Activated CD4-positive, alpha-beta T cell treated with anti-CD3 and anti-CD28 coated beads, Interleukin-2, amount 10 ng/mL, durations not matched to agents 7 days and 5 days (primary cell): Measurements from ENCODE around the gene ADO. TPM values are rescaled to one million over a fixed set of nuclear protein-coding genes. Genes with fewer than 3 reads are reported as not detected.

Experiments used
- CTCF ChIA-PET: fragments of 350-600 bp; sonication (Branson Sonifier 250); formaldehyde crosslinking; loops from one replicate; lab custom pipeline; 2021; ENCODE audit warnings: antibody characterized with exemption; lab: Charles Lee
- POLR2A ChIA-PET: fragments of 350-600 bp; sonication (Branson Sonifier 250); formaldehyde crosslinking; loops from one replicate; lab custom pipeline; 2021; ENCODE audit warnings: antibody characterized with exemption; lab: Charles Lee
- DNase-seq: peaks from one replicate; pipeline ENCODE4 v3.0.0-alpha.2; 2020
- H3K27ac Mint-ChIP-seq: one replicate; pipeline ENCODE4 v1.8.0; 2021; ENCODE audit warnings: mild to moderate bottlenecking, moderate library complexity, mixed read lengths
- H3K27me3 Mint-ChIP-seq: one replicate; pipeline ENCODE4 v1.8.0; 2021; ENCODE audit warnings: mixed read lengths
- H3K36me3 Mint-ChIP-seq: one replicate; pipeline ENCODE4 v1.8.0; 2021; ENCODE audit warnings: low read depth, mixed read lengths
- H3K4me1 Mint-ChIP-seq: one replicate; pipeline ENCODE4 v1.8.0; 2021; ENCODE audit warnings: mixed read lengths
- H3K4me3 Mint-ChIP-seq: one replicate; pipeline ENCODE4 v1.8.0; 2021; ENCODE audit warnings: mild to moderate bottlenecking, moderate library complexity, mixed read lengths
- H3K9me3 Mint-ChIP-seq: one replicate; pipeline ENCODE4 v1.8.0; 2021; ENCODE audit warnings: mixed read lengths
- total RNA-seq, 2 experiments: library from RNA; stranded (reverse); gene quantifications; one replicate each; pipeline ENCODE4 v1.2.3, GENCODE V29; 2021

The ADO gene
- total RNA-seq, 2 experiments from 2014 or later = 18.2 to 19.7 TPM

DNA sequence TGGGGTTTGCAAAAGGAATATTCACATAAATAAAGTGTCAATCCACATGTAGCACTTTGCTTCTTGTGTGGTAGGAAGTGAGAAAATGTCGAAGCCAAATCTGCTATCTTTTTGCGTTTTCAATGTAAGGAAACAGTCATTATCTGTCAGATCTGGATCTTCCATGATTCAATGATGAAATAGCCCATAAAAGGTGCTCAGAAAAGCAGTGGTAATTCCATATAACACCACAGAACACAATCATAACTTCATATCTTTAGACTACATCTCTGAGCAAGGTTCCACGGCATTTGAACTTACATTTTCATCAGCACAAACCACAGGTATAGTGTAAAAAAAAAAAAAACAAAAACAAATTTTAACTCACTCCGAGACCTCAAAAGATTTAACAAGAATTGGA lies 51.5 kb downstream of the ADO start:
- Mint-ChIP-seq H3K4me1 (peaks cover 61% of the 10 kb centered on the region), H3K4me3 (peak overlapping the region; percentile 2), H3K9me3 (peaks cover 3% of the 10 kb centered on the region), H3K27ac (no peak overlapping the region), H3K27me3 (peaks cover 4% of the 10 kb centered on the region), H3K36me3 (no peaks in the 10 kb centered on the region)
- CTCF ChIA-PET = interaction anchor here (0.6 kb wide), 1 partner anchor 21 kb away, joined by 4 read pairs; no protein-coding TSS in a partner anchor
- POLR2A ChIA-PET = no interaction called here
- DNase-seq = peak; percentile 11

Other genes with a start within 250 kb of the ADO start
- under 1 TPM; 0.67 to 0.92 TPM for gene EGR2, start 11.6 kb downstream of the ADO start, total RNA-seq